ENCODE measurements around the gene CNP.
A peak's percentile ranks its signal among the peaks of the same experiment; 100 is the strongest.

The CNP gene

DNA sequence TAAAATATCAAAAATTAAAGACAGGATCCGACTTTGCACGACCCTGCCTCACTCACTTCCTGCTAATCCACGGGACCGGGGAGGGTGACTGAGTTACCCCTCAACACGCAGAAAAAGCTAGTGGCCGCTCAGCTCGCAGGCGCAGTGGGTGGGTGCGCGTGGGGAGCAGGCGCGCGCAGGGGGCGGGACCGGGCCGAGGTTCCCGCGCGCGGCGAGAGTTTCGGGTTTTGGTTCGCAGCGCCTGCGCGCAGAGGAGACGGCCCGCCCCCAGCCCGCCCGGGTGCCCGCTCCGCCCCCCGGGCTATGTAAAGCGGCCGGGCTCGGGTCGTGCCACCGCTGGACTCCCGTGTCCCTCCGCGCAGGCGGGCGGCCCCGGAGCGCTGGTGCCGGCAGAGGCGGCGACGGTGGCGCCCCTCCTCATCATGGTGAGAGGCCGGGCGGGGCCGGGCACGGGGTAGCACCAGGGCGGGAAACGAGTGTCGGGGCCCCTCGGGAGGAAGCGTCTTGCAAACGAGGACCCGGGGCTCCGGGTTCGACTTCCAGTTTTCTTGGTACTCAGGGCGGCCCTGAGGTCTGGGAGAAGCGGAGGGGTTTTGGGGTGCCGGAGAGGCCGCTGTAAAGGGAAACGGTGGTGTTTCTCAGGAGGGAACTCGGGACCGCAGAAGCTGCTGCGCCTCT, at the start of gene CNP:
TSS of gene CNP (plus strand) at position 333 of the 678 bp plus-strand sequence. CDS start at position 423, 90 bp downstream.
- TF ChIP-seq, protein P1, sequence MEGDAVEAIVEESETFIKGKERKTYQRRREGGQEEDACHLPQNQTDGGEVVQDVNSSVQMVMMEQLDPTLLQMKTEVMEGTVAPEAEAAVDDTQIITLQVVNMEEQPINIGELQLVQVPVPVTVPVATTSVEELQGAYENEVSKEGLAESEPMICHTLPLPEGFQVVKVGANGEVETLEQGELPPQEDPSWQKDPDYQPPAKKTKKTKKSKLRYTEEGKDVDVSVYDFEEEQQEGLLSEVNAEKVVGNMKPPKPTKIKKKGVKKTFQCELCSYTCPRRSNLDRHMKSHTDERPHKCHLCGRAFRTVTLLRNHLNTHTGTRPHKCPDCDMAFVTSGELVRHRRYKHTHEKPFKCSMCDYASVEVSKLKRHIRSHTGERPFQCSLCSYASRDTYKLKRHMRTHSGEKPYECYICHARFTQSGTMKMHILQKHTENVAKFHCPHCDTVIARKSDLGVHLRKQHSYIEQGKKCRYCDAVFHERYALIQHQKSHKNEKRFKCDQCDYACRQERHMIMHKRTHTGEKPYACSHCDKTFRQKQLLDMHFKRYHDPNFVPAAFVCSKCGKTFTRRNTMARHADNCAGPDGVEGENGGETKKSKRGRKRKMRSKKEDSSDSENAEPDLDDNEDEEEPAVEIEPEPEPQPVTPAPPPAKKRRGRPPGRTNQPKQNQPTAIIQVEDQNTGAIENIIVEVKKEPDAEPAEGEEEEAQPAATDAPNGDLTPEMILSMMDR (IDR thresholded peaks at IDR 0.05; ENCODE audit: insufficient read depth, low read depth, low read length, missing control alignments): no peak
- peak within 1 kb of the TSS; percentile 85 for H3K4me3 ChIP-seq (ENCODE audit: low read depth, low read length)
- peak; percentile 96 for DNase-seq (ENCODE audit: low read depth)

DNA sequence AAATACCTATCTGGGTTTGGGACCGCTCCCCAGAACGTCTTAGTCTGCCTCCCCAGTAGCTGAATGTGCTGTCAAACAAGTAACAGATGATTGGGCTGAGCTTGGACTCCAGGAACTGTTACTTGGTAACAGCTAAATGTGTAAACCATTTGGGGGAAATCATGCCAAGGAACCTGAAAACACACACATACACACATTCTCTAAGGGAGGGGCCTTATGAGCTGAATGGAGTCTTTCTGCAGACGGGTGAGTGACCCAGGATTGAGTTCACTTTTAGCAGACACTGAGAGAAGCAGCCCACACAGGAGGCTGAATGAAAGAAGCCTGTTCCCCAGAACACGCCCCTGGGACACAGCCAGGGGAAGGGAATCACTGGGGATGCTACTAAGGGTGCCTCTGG, 49.4 kb upstream of the CNP start:
- no peak for DNase-seq (ENCODE audit: low read depth)
- peak overlapping the region; percentile 99 for H3K4me3 ChIP-seq (ENCODE audit: low read depth, low read length)

DNA sequence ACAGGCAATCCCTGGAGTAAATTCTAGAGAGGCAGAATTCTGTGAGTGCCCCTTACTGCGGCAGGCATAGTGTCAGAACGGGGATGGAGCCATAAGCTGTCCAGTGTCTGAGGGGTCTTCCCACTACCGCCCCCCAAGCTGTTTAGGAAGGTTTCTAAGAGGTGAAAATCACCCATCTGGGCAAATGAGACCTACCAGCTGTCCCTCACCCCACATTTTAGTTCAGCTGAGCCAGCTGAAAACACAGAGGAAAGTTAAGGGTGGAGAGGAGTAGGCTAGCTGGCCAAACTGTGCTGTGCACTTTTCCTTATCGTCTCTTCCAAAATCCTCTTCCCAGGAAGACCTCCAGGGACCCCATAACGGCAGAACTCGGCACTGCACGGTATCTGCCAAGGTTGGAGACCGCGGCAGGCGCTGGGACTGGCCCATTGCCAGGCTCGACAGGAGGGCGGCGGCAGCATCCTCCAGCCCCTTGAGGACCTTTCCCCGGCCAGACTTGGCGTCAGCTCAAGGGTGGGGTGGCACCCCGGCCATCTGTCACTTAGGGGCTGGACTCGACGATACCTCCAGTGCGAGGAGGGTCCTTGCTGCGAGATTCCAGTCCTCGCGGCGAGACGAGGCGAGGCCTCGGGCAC, 48.8 kb upstream of the CNP start:
- peak overlapping the region; percentile 99 for H3K4me3 ChIP-seq (ENCODE audit: low read depth, low read length)
- peak; percentile 49 for DNase-seq (ENCODE audit: low read depth)
- TF ChIP-seq, protein P1 (IDR thresholded peaks at IDR 0.05; ENCODE audit: insufficient read depth, low read depth, low read length, missing control alignments): no peak

More for the DNA sequence above, 49.4 kb upstream of the CNP start:
- TF ChIP-seq, protein P1 (IDR thresholded peaks at IDR 0.05; ENCODE audit: insufficient read depth, low read depth, low read length, missing control alignments): no peak

DNA sequence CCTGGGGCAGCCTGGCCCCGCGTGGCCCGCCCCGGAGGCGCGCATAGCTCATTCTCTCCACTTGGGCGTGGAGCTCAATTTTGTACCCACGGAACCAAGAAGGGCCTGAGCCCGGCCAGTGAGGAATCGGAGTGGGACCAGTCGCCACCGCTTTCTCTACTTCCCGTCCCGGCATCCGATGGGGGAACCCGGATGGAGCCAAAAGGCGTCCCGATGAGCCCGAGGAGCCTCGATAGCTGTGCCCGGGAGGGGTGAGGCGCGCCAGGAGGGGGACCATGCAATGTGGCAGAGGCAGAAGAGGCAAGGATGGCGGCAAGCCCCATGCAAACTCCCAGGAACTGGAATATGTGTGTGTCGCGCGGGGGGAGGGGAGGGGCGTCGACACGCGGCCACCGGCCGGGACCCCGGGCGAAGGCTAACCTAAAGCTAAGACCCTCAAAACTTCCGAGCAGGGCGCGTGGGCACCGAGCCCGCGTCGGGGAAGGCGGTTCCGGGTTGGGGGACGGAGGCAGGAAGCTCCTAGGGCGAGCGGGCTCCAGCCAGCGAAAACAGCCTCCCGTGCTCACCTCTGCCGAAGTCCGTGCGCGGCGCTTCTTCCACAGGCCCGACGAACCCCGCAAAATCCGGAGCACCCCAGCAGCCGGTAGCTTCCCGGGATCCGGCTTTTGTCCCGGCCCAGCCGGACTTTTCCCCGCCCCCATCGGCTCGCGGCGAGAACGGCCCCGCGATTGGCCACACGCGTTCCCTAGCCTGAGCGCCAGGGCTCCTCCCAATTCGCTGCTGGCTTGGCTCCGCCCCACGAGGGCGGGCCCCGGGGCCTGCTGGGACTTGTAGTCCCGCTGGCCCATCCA, 48.1 kb upstream of the CNP start, which contains the start of gene ACLY:
TSS of gene ACLY (minus strand) at position 638 of the 851 bp plus-strand sequence. CDS start 5,078 bp downstream, outside the sequence.
- TF ChIP-seq, protein P1 (IDR thresholded peaks at IDR 0.05; ENCODE audit: insufficient read depth, low read depth, low read length, missing control alignments): no peak
- DNase-seq (ENCODE audit: low read depth): peak; percentile 97
- H3K4me3 ChIP-seq (ENCODE audit: low read depth, low read length): peak within 1 kb of the TSS; percentile 99

DNA sequence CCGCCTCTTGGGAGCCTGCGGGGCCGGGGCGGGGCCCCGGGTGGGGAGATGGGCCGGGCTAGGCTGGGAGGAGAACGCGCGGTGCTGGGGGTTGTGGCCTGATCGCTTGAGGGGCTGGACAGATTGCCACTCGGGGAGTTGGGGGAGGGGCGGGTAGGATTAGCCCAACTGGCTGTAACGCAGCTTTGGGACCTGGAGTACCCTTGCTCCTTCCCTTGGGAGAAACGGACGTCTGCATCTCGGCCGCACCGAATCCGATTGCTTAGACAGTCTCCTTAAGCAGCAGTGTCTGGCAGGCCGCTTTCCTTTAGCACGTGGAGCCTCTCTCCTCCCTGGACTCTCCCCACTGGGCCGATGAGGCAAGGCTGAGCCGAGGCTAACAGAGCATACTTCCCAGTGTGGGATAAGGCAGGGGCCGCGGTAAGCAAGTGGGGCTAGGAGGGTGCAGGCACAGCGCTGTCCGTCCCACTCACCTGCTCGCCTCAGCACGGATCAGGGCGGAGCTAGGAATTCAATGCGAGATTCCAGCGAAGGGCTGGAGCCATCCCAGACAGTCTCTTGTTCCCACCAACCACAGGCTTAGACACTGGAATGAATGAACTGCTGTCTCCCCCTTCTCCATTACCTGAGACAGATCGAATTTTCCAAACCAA, 47.3 kb upstream of the CNP start:
- TF ChIP-seq, protein P1 (IDR thresholded peaks at IDR 0.05; ENCODE audit: insufficient read depth, low read depth, low read length, missing control alignments): no peak
- no peak for DNase-seq (ENCODE audit: low read depth)
- H3K4me3 ChIP-seq (ENCODE audit: low read depth, low read length): peak overlapping the region; percentile 64

DNA sequence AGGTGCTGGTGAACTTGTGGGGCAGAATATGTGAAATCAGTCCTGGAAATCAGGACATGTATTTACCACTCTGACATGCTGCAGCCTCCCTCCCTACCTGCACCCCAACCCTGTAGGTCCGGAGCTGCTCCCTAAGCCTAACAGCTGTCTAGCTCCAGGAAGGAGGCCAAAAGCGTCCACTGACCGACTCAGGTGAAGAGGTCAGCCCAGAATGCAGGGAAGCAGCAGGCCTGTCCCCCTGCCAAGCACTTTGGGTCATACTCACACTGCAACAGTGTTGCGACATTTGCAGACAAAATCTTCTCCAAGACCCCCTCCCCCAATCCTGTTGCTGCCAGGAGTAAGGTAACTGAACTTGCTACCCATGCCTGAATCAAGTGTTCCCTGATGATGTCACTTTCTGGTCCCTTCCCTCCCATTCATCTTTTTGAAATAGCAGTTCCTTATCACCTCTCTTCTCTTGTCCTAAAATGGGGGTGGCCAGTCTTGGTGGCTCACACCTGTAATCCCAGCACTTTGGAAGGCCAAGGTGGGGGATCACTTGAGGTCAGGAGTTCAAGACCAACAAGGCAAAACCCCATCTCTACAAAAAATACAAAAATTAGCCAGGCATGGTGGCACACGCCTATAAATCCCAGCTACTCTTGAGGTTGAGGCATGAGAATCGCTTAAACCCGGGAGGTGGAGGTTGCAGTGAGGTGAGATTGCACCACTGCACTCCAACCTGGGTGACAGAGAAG, 46.6 kb upstream of the CNP start:
- peak overlapping the region; percentile 64 for H3K4me3 ChIP-seq (ENCODE audit: low read depth, low read length)
- TF ChIP-seq, protein P1 (IDR thresholded peaks at IDR 0.05; ENCODE audit: insufficient read depth, low read depth, low read length, missing control alignments): no peak
- no peak for DNase-seq (ENCODE audit: low read depth)
